ENCODE data around the gene TIGD1. TPM values are rescaled to one million over a fixed set of nuclear protein-coding genes. Genes with fewer than 3 reads are reported as not detected.

TIGD1 gene
- total and polyA plus RNA-seq, 2 of the 13 experiments (the other 11 are each of a cell fraction or from before 2014, with no cell fraction given) = 3.5 to 9.5 TPM

DNA sequence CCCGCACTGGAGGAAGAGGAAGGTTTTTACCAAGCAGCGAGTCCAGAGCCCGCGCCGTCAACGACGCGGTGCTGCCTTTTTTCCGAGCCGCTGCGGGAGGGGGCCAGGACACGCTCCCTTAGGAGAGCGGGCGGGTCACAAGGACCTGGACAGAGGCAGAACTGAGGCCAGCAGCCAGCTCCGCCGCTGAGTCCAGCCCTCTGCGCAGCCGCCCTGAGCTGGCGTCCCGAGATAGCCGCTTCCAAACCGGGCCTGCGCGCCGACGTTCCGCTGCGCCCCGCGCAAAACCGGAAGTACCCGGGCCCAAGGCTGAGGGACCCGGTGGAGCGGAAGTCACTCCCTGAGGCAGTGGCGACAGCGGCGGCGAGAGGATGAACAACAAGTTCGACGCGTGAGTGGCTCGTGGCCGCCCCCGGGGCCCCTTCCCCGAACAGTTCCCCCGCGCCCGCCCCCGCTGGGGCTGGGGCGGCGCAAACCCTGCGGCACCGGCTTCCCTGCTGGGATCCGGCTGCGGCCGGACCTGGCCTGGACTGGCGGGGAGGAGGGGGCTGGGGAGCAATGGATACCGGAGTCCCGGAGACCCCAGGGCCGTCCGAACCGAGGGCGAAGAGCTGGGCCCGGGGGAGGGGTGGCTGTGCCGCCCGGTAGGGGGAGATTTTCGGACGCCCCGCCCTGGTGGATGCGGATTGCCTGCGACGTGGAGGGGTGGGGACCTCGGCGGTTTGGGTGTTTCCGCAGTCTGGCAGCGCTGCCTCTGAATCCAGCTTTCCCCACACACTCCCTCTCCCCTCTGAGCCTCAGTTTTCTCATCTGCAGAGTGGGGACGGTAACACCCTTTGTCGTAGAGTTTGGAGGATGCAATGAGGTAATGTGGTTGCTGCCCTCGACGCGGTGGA is at the start of gene TIGD1, which contains the start of gene EIF4E2 (continued):
- TF ChIP-seq ZNF337 (CRISPR knock-in tag; IDR thresholded peaks at IDR 0.05; ENCODE audit: borderline replicate concordance, low read depth) (peak; percentile 98; the same call in 1 of the 2 replicates), IRF2 (CRISPR knock-in tag; IDR thresholded peaks at IDR 0.05) (peak; percentile 96), STAT5B (CRISPR knock-in tag; IDR thresholded peaks at IDR 0.05) (0 out of 2 replicates have a peak, but pooled peaks have one; percentile 26), SIN3B (IDR thresholded peaks at IDR 0.05; ENCODE audit: low read length) (peak; percentile 61; the same call in 1 of the 2 replicates), ZNF205 (CRISPR knock-in tag; IDR thresholded peaks at IDR 0.05) (peak; percentile 92), PHF8 (CRISPR knock-in tag; IDR thresholded peaks at IDR 0.05) (peak; percentile 95), ZNF674 (CRISPR knock-in tag; IDR thresholded peaks at IDR 0.05; ENCODE audit: low read depth) (peak; percentile 99; the same call in 1 of the 2 replicates), EED (CRISPR knock-in tag; IDR thresholded peaks at IDR 0.05) (no peak; the same call in none of the 2 replicates), SP2 (CRISPR knock-in tag; IDR thresholded peaks at IDR 0.05) (peak; percentile 82), CAMTA2 (CRISPR knock-in tag; IDR thresholded peaks at IDR 0.05; ENCODE audit: borderline replicate concordance) (peak; percentile 97; the same call in 1 of the 2 replicates), RXRA (CRISPR knock-in tag; IDR thresholded peaks at IDR 0.05) (peak; percentile 94), MED8 (CRISPR knock-in tag; IDR thresholded peaks at IDR 0.05; ENCODE audit: insufficient replicate concordance) (peak; percentile 96), AKAP8 (CRISPR knock-in tag; IDR thresholded peaks at IDR 0.05) (peak; percentile 88), RFX5 (IDR thresholded peaks at IDR 0.05; ENCODE audit: low read depth, low read length) (no peak; the same call in 1 of the 2 replicates), HMG20A (CRISPR knock-in tag; IDR thresholded peaks at IDR 0.05; ENCODE audit: borderline replicate concordance) (peak; percentile 65; the same call in 1 of the 2 replicates), ZSCAN29 (CRISPR knock-in tag; conservative IDR thresholded peaks at IDR 0.05) (peak; percentile 93), ZNF34 (CRISPR knock-in tag; IDR thresholded peaks at IDR 0.05; ENCODE audit: borderline replicate concordance) (no peak), DMAP1 (CRISPR knock-in tag; IDR thresholded peaks at IDR 0.05) (peak; percentile 97)
- TF ChIP-seq, protein P1, sequence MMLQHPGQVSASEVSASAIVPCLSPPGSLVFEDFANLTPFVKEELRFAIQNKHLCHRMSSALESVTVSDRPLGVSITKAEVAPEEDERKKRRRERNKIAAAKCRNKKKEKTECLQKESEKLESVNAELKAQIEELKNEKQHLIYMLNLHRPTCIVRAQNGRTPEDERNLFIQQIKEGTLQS (CRISPR knock-in tag; IDR thresholded peaks at IDR 0.05) = peak; percentile 68
- TF ChIP-seq, protein P2, sequence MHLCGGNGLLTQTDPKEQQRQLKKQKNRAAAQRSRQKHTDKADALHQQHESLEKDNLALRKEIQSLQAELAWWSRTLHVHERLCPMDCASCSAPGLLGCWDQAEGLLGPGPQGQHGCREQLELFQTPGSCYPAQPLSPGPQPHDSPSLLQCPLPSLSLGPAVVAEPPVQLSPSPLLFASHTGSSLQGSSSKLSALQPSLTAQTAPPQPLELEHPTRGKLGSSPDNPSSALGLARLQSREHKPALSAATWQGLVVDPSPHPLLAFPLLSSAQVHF (CRISPR knock-in tag; IDR thresholded peaks at IDR 0.05) = peak; percentile 99
- TF ChIP-seq, protein P3, sequence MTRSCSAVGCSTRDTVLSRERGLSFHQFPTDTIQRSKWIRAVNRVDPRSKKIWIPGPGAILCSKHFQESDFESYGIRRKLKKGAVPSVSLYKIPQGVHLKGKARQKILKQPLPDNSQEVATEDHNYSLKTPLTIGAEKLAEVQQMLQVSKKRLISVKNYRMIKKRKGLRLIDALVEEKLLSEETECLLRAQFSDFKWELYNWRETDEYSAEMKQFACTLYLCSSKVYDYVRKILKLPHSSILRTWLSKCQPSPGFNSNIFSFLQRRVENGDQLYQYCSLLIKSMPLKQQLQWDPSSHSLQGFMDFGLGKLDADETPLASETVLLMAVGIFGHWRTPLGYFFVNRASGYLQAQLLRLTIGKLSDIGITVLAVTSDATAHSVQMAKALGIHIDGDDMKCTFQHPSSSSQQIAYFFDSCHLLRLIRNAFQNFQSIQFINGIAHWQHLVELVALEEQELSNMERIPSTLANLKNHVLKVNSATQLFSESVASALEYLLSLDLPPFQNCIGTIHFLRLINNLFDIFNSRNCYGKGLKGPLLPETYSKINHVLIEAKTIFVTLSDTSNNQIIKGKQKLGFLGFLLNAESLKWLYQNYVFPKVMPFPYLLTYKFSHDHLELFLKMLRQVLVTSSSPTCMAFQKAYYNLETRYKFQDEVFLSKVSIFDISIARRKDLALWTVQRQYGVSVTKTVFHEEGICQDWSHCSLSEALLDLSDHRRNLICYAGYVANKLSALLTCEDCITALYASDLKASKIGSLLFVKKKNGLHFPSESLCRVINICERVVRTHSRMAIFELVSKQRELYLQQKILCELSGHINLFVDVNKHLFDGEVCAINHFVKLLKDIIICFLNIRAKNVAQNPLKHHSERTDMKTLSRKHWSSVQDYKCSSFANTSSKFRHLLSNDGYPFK (CRISPR knock-in tag; IDR thresholded peaks at IDR 0.05; ENCODE audit: borderline replicate concordance) = peak; percentile 98
- TF ChIP-seq, protein P4, sequence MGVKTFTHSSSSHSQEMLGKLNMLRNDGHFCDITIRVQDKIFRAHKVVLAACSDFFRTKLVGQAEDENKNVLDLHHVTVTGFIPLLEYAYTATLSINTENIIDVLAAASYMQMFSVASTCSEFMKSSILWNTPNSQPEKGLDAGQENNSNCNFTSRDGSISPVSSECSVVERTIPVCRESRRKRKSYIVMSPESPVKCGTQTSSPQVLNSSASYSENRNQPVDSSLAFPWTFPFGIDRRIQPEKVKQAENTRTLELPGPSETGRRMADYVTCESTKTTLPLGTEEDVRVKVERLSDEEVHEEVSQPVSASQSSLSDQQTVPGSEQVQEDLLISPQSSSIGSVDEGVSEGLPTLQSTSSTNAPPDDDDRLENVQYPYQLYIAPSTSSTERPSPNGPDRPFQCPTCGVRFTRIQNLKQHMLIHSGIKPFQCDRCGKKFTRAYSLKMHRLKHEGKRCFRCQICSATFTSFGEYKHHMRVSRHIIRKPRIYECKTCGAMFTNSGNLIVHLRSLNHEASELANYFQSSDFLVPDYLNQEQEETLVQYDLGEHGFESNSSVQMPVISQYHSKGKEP (CRISPR knock-in tag; IDR thresholded peaks at IDR 0.05) = peak; percentile 93; the same call in 1 of the 2 replicates
- TF ChIP-seq, protein P5, sequence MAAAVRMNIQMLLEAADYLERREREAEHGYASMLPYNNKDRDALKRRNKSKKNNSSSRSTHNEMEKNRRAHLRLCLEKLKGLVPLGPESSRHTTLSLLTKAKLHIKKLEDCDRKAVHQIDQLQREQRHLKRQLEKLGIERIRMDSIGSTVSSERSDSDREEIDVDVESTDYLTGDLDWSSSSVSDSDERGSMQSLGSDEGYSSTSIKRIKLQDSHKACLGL (CRISPR knock-in tag; IDR thresholded peaks at IDR 0.05) = peak; percentile 98
